GM12801 (cell line): ENCODE measurements around the gene ST7.

ENCODE experiments used
- CTCF ChIP-seq: IDR thresholded peaks from one replicate; pipeline ENCODE4 v1.5.1; 2011; ENCODE audit warnings: control low read depth; ENCODE audit not compliant: insufficient read length; ENCODE audit errors: extremely low read depth

The ST7 gene

DNA sequence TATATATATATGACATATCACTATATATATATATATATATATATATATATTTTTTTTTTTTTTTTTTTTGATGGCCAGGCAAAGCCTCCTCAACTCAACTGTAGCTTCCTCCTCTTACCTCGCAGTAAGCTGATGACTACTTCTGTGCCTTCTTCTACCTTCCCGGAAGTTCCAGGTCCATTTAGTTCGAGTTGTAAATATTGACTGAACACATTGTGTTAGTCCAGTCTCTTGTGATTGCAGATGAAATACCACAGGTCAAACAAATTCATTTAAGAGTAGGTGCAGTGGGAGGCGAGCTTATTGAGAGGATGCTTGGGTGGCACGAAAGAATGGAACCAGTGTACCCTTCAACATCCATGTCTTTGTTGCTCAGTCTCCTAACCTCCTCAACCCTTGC, 144.6 kb downstream of the ST7 start:
- no peak for TF ChIP-seq CTCF

GRCh38 chr7:117098457-117098856, 145.2 kb downstream of the ST7 start:
- TF ChIP-seq CTCF = no peak

DNA sequence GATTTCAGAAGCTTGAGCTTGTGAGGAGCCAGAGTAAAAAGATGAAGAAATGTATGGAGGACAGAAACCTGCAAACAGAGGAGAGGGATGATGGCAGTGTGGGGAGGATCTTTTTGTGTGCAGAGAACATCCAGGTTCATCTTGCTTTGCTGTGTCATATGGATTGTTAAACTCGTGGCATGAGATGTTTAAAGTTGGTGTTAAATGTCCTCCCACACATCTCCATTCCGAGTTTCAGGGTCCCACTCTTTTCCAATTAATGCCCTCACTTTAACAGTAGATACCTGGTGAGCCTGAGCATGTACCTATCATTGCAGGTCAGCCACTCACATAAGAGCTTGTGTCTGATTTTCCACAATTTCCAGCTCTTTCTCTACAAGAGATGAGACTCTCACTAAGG, 147.7 kb downstream of the ST7 start:
- TF ChIP-seq CTCF = no peak

- TF ChIP-seq CTCF = no peak
These were observed 157.4 kb downstream of the ST7 start for GRCh38 chr7:117110480-117111315.

- TF ChIP-seq CTCF = no peak
These were observed 158.2 kb downstream of the ST7 start for GRCh38 chr7:117111535-117111934.

DNA sequence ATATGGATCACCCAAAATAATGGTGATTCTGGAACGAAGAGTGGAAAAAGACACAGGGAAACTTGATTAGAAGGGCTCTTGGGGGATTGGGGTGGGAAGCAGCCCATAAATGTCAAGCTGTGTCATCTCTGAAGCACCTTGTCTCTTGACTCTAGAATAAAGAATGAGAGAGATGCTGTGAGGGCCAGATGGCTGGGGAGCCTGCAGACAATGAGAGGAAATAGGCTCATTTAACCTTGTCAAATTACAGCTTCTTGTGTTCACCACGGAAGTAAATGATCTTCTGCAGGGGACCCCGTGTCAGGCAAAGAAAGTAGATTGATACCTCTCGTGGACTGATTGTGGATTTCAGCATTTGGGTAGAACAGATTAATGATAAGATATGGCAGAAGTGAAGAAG, 159.3 kb downstream of the ST7 start:
- TF ChIP-seq CTCF = no peak

DNA sequence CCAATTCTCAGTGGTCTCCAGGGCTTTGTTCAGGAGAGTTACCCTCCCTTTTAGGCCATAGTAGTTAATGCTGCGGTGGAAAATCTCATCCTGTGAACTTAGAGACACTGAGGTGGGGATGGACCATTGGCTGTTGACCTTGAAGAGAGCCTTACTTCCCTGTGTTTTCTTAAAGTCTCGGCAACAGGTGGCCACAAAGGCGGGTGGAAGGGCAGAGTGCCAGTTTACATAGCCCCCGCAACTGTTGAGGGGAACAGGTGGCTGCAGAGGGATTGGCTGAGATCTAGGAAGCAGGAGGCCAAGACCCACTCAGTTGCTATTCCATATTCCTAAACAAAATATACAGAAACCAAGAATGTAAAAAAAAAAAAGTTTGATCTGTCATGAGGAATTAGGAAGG, 160.6 kb downstream of the ST7 start:
- no peak for TF ChIP-seq CTCF
